ENCODE data around the gene TMEM41A.
"Not testable (repeated sequence)": the region's sequence is repeated elsewhere in the genome, so short reads cannot be mapped to it uniquely, and the experiment has no call there.

Gene TMEM41A

DNA sequence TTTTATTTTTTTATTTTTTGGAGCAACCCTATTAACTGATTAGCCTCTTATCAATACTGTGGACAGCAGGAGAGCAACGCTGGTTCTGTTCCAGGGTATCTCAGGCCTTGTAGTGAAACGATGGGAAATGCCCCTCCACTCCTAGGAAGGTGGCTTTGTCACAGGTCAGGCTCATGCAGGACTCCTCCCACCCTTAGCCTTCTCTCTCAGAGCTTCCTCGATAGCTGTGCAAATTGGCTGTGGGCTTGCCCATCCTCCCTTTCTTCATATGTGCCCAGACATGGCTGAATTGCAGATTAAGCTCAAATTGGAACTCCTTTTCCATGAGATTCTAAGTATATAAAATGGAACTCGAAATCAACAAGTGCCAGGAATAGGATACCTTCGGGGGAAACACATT is 38.5 kb downstream of the TMEM41A start:
- Histone ChIP-seq H3K9me3 (no peaks in the 10 kb centered on the region), H3K27ac (no peak overlapping the region), H3K4me1 (ENCODE audit: control insufficient read depth in 1 of 2, insufficient read depth in 1 of 2, low read depth in 1 of 2, low read length in 1 of 2) (no peaks in the 10 kb centered on the region), H3K27me3 (no peaks in the 10 kb centered on the region), H3K4me3 (ENCODE audit: low read depth in 1 of 2, low read length in 1 of 2) (no peak overlapping the region), H3K36me3 (no peaks in the 10 kb centered on the region)
- TF ChIP-seq, protein P1, sequence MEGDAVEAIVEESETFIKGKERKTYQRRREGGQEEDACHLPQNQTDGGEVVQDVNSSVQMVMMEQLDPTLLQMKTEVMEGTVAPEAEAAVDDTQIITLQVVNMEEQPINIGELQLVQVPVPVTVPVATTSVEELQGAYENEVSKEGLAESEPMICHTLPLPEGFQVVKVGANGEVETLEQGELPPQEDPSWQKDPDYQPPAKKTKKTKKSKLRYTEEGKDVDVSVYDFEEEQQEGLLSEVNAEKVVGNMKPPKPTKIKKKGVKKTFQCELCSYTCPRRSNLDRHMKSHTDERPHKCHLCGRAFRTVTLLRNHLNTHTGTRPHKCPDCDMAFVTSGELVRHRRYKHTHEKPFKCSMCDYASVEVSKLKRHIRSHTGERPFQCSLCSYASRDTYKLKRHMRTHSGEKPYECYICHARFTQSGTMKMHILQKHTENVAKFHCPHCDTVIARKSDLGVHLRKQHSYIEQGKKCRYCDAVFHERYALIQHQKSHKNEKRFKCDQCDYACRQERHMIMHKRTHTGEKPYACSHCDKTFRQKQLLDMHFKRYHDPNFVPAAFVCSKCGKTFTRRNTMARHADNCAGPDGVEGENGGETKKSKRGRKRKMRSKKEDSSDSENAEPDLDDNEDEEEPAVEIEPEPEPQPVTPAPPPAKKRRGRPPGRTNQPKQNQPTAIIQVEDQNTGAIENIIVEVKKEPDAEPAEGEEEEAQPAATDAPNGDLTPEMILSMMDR (IDR thresholded peaks at IDR 0.05): no peak

DNA sequence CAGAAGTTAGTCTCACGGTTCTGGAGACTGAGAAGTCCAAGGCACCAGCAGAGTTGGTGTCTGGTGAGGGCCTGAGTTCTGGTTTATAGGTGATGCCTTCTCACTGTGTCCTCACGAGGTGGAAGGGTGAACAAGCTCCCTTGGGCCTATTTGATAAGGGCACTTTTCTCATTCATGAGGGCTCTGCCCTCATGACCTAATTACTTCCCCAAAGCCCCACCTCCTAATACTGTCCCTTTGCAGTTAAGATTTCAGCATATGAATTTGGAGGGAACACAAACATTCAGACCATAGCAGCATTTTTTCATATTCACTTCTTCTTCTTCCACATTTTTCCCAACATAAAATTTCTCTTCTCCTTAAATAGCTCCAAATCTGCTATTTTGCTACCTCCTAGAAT is 41.5 kb downstream of the TMEM41A start:
- TF ChIP-seq, protein P1 (IDR thresholded peaks at IDR 0.05): no peak
- no peaks in the 10 kb centered on the region for H3K36me3 ChIP-seq
- H3K27ac ChIP-seq: no peak overlapping the region
- no peaks in the 10 kb centered on the region for H3K27me3 ChIP-seq
- H3K4me3 ChIP-seq (ENCODE audit: low read depth in 1 of 2, low read length in 1 of 2): no peak overlapping the region
- no peaks in the 10 kb centered on the region for H3K9me3 ChIP-seq
- H3K4me1 ChIP-seq (ENCODE audit: control insufficient read depth in 1 of 2, insufficient read depth in 1 of 2, low read depth in 1 of 2, low read length in 1 of 2): no peaks in the 10 kb centered on the region

DNA sequence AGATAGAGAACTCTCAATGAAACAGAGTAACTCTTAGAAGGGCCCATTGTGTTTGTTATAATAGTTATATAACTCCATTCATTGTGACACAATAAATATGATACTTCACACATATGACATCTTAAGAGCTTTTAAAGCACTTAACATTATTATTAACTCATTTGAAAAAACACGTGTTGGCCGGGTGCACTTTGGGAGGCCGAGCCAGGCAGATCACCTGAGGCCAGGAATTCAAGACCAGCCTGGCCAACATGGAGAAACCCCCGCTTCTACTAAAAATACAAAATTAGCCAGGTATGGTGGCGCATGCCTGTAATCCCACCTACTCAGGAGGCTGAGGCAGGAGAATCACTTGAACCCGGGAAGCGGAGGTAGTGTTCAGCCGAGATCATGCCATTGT is 47.4 kb downstream of the TMEM41A start:
- not testable (repeated sequence) for H3K4me1 ChIP-seq (ENCODE audit: control insufficient read depth in 1 of 2, insufficient read depth in 1 of 2, low read depth in 1 of 2, low read length in 1 of 2); H3K27me3 ChIP-seq; H3K27ac ChIP-seq; H3K9me3 ChIP-seq; H3K4me3 ChIP-seq (ENCODE audit: low read depth in 1 of 2, low read length in 1 of 2); H3K36me3 ChIP-seq

DNA sequence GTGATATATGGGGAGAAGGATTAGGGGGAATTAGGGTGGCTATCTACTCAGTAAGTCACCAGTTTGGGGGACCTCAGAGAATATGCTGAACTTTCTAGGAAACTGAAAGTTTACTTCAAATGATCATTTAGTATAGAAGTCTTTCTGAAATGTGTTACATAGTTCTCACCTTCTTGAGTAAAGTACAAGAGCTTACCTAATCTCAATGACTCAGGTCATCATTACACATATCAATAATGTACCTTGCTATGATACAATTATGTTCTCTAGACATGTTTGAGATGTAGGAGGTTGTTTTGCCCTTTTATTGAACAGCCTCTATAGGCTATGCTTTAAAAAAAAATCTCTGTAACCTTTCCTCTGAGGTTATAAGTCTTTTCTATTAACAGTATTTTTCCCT is 50.7 kb downstream of the TMEM41A start:
- Histone ChIP-seq H3K27me3 (no peaks in the 10 kb centered on the region), H3K4me3 (ENCODE audit: low read depth in 1 of 2, low read length in 1 of 2) (no peak overlapping the region), H3K27ac (no peak overlapping the region), H3K4me1 (ENCODE audit: control insufficient read depth in 1 of 2, insufficient read depth in 1 of 2, low read depth in 1 of 2, low read length in 1 of 2) (no peaks in the 10 kb centered on the region), H3K36me3 (no peaks in the 10 kb centered on the region), H3K9me3 (no peaks in the 10 kb centered on the region)
- TF ChIP-seq, protein P1 (IDR thresholded peaks at IDR 0.05): no peak

DNA sequence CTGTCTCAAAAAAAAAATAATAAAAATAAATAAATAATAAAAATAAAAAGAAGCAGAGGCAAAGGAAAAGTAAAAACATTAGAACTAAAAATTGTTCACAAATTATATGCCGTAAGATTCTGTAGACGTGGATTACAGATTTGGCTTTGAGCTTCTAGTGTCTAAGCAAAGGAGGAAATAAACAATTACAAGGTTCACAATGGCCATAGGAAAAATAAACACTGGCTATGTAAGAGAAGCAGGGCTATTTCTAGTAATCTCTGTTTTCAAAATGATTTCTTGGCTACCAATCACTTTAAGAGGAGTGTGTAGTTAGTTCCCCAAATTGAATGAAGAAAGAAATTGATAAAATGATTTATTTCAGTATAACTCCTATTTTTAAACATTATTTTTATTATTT is 54.5 kb downstream of the TMEM41A start:
- H3K27ac ChIP-seq: no peak overlapping the region
- H3K27me3 ChIP-seq: no peaks in the 10 kb centered on the region
- H3K4me3 ChIP-seq (ENCODE audit: low read depth in 1 of 2, low read length in 1 of 2): no peak overlapping the region
- no peaks in the 10 kb centered on the region for H3K36me3 ChIP-seq
- H3K4me1 ChIP-seq (ENCODE audit: control insufficient read depth in 1 of 2, insufficient read depth in 1 of 2, low read depth in 1 of 2, low read length in 1 of 2): no peaks in the 10 kb centered on the region
- TF ChIP-seq, protein P1 (IDR thresholded peaks at IDR 0.05): no peak
- H3K9me3 ChIP-seq: no peaks in the 10 kb centered on the region

DNA sequence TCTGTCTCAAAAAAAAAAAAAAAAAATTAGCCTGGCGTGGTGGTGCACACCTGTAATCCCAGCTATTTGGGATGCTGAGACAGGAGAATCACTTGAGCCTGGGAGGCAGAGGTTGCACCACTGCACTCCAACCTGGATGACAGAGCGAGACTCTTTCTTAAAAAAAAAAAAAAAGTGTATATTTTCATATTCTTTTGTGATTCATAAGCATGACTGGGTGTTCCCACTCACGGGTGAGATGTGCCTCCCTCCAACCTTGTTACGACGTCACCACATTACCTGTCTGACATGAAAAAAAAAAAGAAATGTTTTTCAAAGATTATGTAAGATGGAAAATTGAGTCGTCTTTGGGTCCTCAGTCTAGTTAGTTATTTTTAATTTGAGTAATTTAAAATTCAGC is 56.8 kb downstream of the TMEM41A start:
- TF ChIP-seq, protein P1 (IDR thresholded peaks at IDR 0.05): no peak
- H3K27me3 ChIP-seq: no peaks in the 10 kb centered on the region
- no peaks in the 10 kb centered on the region for H3K9me3 ChIP-seq
- H3K4me3 ChIP-seq (ENCODE audit: low read depth in 1 of 2, low read length in 1 of 2): no peak overlapping the region
- no peak overlapping the region for H3K27ac ChIP-seq
- no peaks in the 10 kb centered on the region for H3K4me1 ChIP-seq (ENCODE audit: control insufficient read depth in 1 of 2, insufficient read depth in 1 of 2, low read depth in 1 of 2, low read length in 1 of 2)
- no peaks in the 10 kb centered on the region for H3K36me3 ChIP-seq
